Measurements from ENCODE around the gene ARHGAP26. TPM values are rescaled to one million over a fixed set of nuclear protein-coding genes. Genes with fewer than 3 reads are reported as not detected.

The ARHGAP26 gene
- total RNA-seq, 1 donor from 2014 or later = 17.1 TPM

- FAIRE-seq = no peak
- H3K4me3 ChIP-seq (ENCODE audit: low read depth, low read length) = no peak overlapping the region
- TF ChIP-seq CTCF (IDR thresholded peaks at IDR 0.05; ENCODE audit: insufficient read depth, low read length, severe bottlenecking) = no peak
- DNase-seq (ENCODE audit: low read depth) = no peak
- H3K27me3 ChIP-seq (ENCODE audit: control insufficient read depth, insufficient read depth, low read length) = no peaks in the 10 kb centered on the region
- no peaks in the 10 kb centered on the region for H3K36me3 ChIP-seq (ENCODE audit: control insufficient read depth, insufficient read depth, low read length)
Observed at GRCh38 chr5:142748132-142748531, 22.0 kb upstream of the ARHGAP26 start.

DNA sequence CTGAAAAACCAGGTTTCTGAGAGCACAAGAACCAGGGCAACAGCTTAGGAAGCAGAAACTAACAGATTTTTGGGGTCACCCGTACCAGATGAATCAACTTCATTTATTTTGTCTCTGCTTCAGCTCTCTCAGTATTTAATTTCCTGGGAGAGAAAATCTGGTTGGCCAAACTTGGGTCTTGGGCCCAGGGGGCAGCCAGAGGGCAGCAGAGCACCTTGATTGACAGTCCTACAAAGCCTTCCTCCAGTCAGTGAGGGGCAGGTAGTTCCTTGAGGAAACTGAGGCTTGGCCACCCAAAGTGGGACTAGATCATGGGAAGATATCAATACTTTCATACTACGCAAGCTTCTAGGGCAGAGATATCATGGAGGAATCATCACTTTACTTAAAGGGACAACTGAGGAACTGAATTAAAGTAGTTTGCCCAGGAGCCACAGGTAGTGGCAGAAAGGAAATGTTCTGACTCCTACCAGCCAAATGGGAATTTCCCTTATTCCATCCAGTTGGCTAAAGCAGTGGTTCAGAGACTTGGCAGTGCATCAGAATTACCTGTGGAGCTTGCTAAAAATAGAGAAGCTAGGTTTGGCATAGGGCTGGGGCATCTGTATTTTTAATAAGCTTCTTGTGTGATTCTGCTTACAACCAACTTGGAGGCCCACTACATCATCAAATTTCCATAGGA lies 21.5 kb upstream of the ARHGAP26 start:
- DNase-seq (ENCODE audit: low read depth) (peak; percentile 67), FAIRE-seq (no peak)
- TF ChIP-seq CTCF (IDR thresholded peaks at IDR 0.05; ENCODE audit: insufficient read depth, low read length, severe bottlenecking) = peak; percentile 39
- no peak overlapping the region for H3K4me3 ChIP-seq (ENCODE audit: low read depth, low read length)
- no peaks in the 10 kb centered on the region for H3K36me3 ChIP-seq (ENCODE audit: control insufficient read depth, insufficient read depth, low read length)
- H3K27me3 ChIP-seq (ENCODE audit: control insufficient read depth, insufficient read depth, low read length) = no peaks in the 10 kb centered on the region

DNA sequence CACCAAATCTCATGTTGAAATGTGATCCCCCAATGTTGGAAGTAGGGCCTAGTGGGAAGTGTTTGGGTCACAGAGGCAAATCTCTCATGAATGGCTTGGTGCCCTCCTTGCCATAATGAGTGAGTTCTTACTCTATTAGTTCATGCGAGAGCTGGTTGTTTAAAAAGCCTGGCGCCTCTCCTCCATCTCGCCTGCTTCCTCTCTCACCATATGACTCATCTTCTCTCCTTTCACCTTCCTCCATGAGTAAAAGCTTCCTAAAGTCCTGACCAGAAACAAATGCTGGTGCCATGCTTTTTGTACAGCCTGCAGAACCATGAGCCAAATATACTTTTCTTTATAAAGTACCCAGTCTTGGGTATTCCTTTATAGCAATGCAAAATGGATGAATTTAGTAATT lies 20.9 kb upstream of the ARHGAP26 start:
- Histone ChIP-seq H3K27me3 (ENCODE audit: control insufficient read depth, insufficient read depth, low read length) (no peaks in the 10 kb centered on the region), H3K36me3 (ENCODE audit: control insufficient read depth, insufficient read depth, low read length) (no peaks in the 10 kb centered on the region), H3K4me3 (ENCODE audit: low read depth, low read length) (no peak overlapping the region)
- TF ChIP-seq CTCF (IDR thresholded peaks at IDR 0.05; ENCODE audit: insufficient read depth, low read length, severe bottlenecking) = no peak
- no peak for FAIRE-seq
- peak; percentile 88 for DNase-seq (ENCODE audit: low read depth)

- TF ChIP-seq CTCF (IDR thresholded peaks at IDR 0.05; ENCODE audit: insufficient read depth, low read length, severe bottlenecking) = no peak
- Histone ChIP-seq H3K4me3 (ENCODE audit: low read depth, low read length) (no peak overlapping the region), H3K27me3 (ENCODE audit: control insufficient read depth, insufficient read depth, low read length) (no peaks in the 10 kb centered on the region), H3K36me3 (ENCODE audit: control insufficient read depth, insufficient read depth, low read length) (no peaks in the 10 kb centered on the region)
- peak; percentile 74 for DNase-seq (ENCODE audit: low read depth)
- no peak for FAIRE-seq
Observed at GRCh38 chr5:142753116-142753631, 17.0 kb upstream of the ARHGAP26 start.

- H3K27me3 ChIP-seq (ENCODE audit: control insufficient read depth, insufficient read depth, low read length) = no peaks in the 10 kb centered on the region
- no peak for FAIRE-seq
- no peak for DNase-seq (ENCODE audit: low read depth)
- H3K36me3 ChIP-seq (ENCODE audit: control insufficient read depth, insufficient read depth, low read length) = no peaks in the 10 kb centered on the region
- no peak overlapping the region for H3K4me3 ChIP-seq (ENCODE audit: low read depth, low read length)
- no peak for TF ChIP-seq CTCF (IDR thresholded peaks at IDR 0.05; ENCODE audit: insufficient read depth, low read length, severe bottlenecking)
Observed at GRCh38 chr5:142754031-142754430, 16.1 kb upstream of the ARHGAP26 start.

DNA sequence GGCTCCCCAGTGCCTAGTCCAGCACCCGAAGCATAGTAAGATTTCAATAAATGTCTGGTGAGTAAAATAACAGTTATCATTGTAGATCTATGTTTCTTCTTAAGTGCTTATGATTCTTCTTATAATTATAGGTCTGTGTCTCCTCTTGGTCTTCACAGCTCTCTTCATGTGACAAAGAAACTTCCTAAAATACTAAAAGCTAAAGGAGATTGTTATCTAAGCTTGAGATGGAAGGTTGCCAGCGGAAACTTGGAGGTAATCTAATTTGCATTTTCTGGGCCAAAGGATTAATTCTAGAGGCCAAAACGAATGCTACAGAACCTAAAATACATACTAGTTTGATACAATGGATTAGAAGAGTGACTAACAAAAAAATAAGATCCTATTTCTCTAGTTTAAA lies 13.6 kb upstream of the ARHGAP26 start:
- FAIRE-seq (no peak), DNase-seq (ENCODE audit: low read depth) (no peak)
- no peaks in the 10 kb centered on the region for H3K27me3 ChIP-seq (ENCODE audit: control insufficient read depth, insufficient read depth, low read length)
- no peaks in the 10 kb centered on the region for H3K36me3 ChIP-seq (ENCODE audit: control insufficient read depth, insufficient read depth, low read length)
- no peak overlapping the region for H3K4me3 ChIP-seq (ENCODE audit: low read depth, low read length)
- no peak for TF ChIP-seq CTCF (IDR thresholded peaks at IDR 0.05; ENCODE audit: insufficient read depth, low read length, severe bottlenecking)

Data from bronchial epithelial cell (primary cell).